Endometrial microvascular endothelial cells (primary cell): ENCODE measurements around the gene SLC35D2. TPM values are rescaled to one million over a fixed set of nuclear protein-coding genes. Genes with fewer than 3 reads are reported as not detected.
"Not testable (repeated sequence)": the region's sequence is repeated elsewhere in the genome, so short reads cannot be mapped to it uniquely, and the experiment has no call there.

Experiments used
- in situ Hi-C: cut with HindIII; loops from 2 replicates; pipeline ENCODE4 v1.10.0; 2017; ENCODE audit warnings: low sequenced_read_pairs, low pct_unique_long_range_greater_than_20kb; ENCODE audit errors: inconsistent ontology term
- total RNA-seq: library from RNA; depleted of rRNA; stranded (reverse); fragments of >200 nt; gene quantifications from one replicate; pipeline ENCODE4 v1.2.3, GENCODE V29; 2015; ENCODE audit errors: inconsistent ontology term

SLC35D2 gene
- total RNA-seq, 1 donor from 2014 or later = 36.0 TPM

DNA sequence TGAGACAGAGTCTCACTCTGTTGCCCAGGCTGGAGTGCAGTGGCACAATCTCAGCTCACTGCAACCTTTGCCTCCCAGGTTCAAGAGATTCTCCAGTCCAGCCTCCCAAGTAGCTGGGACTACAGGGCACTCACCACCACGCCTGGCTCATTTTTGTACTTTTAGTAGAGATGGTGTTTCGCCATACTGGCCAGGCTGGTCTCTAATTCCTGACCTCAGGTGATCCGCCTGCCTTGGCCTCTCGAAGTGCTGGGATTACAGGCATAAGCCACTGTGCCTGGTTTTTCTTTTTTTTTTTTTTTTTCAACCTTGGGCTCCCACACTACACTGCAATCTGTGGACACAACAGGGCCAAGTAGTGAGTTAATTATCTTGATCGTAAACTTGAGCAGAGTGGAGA is 60.8 kb downstream of the SLC35D2 start:
- in situ Hi-C loops = not testable (repeated sequence)

DNA sequence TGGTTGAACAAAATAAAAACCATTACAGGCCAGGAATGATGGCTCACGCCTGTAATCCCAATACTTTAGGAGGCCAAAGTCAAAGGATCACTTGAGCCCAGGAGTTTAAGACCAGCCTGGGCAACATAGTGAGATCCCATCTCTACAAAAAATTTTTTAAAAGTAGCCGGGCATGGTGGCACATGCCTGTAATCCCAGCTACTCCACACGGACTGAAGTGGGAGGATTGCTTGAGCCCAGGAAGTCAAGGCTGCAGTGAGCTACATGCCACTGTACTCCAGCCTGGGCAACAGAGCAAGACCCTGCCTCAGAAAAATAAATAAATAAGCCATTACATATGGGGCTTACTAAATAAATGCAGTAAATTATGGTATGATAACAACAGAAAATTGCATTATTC is 61.3 kb downstream of the SLC35D2 start:
- in situ Hi-C loops = not testable (repeated sequence)

DNA sequence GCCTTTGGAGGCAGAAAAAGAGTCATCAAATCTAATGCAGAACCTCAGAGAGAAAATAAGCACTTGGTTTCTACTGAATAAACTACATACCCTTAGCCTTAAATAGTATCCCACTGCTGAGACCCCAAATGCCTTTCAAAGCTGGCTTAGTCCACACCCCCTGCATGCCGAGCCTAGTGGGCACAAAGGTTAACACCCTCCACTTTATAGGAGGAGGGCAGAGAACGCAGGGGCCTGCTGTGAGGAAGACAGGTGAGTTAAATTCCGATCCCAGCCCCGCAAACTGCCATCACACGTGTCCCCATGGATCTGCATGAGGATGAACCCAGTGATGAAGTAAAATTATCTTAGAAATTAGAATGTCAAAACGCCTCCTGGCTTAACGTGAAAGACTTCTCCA is 62.0 kb downstream of the SLC35D2 start:
- in situ Hi-C loops = no loop called here

DNA sequence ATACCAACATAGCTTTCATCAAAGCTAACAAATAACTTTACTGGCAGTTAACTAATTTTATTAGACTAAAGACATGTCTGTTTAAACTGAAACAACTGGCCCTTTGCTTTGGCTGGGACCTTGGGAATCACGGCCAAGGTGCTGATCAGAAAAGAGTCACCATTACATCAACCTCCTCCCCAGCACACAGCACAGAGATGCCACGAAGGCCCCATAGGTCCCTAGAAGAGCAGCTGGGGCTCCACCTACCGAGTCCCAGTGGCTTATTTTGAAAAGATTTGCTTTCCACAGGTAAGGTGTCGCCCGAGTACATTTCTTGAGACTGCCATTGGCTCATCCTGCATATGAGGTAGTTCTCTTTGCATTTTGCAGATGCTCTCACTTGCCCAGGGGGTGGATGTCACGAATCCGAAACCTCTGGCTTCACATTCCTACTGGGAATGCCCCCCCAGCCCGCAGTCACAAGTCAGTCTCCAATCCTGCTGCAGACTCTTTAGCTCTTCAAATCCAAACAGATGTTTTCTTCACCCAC is 62.7 kb downstream of the SLC35D2 start:
- in situ Hi-C loops = no loop called here

DNA sequence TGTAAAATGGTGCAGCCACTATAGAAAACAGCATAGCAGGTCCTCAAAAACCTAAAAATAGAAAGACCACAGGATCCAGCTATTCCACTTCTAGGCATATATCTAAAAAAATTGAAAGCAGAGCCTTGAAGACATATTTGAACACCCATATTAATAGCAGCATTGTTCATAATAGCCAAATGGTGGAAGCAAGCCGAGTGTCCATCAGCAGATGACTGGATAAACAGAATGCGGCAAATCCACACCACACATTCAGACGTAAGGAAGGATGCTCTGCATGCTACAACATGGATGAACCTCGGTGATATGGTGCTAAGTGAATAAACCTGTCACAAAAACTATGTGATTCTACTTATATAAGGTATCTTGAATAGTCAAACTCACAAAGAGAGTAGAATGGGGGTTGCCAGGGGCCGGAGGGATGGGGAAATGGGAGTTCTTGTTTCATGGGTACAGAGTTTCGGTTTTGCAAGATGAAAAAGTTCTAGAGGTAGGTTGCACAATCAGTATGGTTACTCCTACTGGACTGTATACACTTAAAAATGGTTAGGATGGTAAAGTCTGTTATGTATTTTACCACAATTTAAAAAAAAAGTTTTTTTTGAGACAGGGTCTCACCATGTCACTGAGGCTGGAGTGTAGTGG is 64.5 kb downstream of the SLC35D2 start:
- in situ Hi-C loops = no loop called here

DNA sequence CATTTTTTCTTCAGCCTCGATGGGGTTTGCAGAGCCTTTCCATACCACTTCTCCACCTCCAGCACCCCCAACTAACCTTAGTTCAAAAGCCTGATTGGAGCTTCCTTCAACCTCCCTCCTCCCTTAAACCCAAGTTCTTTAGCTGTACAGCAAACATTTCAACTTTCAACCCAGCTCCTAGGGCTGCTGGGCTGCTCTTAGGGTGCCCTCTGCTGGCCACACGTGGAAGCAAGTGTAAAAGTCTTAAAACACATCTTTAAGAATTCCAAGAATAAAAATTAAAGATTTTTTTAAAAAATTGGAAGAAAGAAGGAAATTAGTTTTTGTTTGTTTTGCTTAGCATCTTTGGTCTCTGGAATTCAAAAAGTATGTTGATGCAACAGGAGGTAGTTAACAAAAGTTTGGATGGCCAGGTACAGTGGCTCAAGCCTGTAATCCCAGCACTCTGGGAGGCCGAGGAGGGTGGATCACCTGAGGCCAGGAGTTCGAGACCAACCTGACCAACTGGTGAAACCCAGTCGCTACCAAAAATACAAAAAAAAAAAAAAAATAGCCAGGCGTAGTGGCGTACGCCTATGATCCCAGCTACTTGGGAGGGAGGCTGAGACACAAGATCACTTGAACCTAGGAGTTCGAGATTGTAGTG is 66.1 kb downstream of the SLC35D2 start:
- in situ Hi-C loops = no loop called here

DNA sequence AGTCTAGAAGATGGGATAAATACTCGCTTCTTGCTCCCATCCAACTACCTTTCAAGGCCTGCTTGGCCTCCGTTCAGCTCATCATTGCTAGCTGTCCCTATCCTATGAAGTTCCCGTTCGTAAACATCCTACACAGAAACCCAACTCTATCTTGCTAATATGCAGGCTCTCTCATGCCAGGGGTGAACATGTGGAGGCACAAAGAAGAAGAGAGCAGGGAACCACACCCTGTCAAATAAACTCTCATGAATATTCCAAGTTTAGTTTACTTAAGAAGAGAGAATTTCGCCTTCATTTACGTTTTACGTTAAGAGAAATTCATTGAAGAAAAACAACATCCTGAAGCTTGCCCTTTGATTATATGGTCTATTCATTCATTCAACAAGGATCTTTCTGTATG is 73.7 kb downstream of the SLC35D2 start:
- in situ Hi-C loops = no loop called here

DNA sequence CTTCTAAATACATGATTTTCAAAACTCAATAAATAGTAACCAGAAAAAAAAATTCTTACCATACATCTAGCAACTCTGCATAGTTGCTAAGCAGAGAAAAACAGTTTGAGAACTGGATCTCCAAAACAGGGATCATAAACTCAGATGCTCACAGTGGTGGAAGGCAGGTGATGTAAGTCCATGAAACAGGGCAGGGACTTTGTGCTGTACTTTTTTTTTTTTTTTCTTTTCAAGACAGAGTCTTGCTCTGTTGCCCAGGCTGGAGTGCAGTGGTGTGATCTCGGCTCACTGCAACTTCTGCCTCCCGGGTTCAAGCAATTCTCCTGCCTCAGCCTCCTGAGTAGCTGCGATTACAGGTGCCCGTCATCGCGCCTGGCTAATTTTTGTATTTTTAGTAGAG is 76.6 kb downstream of the SLC35D2 start:
- in situ Hi-C loops = not testable (repeated sequence)

DNA sequence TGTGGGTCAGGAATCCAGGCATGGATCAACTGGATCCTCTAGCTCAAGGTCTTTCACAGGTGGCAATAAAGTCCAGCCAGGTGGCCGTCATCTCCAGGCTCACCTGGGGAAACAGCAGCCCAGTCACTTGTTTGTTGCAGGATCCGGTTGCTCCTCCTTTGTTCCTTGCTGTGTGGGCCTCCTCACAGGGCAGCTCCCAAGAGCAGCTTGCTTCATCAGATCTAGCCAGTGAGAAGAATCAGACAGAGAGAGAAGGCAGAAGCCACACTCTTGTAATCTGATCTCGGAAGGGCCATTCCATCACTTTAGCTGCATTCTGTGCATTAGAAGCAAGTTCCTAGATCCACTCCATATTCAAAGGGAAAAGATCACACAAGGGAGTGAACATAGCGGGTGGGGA is 78.3 kb downstream of the SLC35D2 start:
- in situ Hi-C loops = no loop called here

DNA sequence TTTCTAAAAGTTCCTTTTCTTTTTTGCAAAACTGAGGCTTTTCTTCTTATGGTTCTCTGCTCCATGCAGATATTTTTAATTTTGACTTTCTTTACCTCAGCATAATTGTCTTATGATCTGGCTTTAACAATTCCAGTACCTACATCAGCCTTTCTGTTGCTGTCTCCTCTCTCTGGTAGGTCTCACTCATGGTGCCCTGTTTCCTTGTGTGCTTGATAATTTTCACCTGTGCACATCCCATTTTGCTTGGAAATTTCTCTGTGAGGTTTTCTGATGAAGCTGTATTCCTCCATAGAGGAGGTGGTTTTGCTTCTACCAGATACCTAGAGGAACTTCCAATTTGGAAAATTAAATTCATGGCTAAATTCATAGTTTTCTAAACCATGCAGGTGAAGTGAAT is 79.3 kb downstream of the SLC35D2 start:
- in situ Hi-C loops = no loop called here

DNA sequence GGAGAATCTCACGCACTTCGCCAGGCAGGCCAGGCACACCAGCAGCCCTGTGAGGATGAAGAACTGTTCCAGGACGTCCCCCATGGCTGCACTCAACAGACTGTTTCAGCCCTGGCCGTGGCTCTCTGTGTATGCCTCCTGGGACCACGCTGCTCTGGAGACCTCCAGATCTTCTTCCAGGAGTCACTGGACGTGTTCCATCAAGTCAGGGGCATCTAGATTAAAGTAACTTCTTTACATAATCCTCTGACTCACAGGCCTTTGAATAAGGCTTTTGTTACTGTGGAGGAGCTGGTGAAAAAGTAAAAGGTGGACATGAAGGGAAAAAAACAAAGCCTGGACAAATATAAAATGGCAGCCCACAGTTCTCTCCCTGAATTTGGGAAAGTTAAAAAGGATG is 81.5 kb downstream of the SLC35D2 start, which contains the start of gene HSD17B3:
Gene HSD17B3, minus strand, starts transcription at position 156 of the 400 bp plus-strand sequence. Its CDS starts 72 bp downstream, at position 84.
- in situ Hi-C loops = no loop called here

DNA sequence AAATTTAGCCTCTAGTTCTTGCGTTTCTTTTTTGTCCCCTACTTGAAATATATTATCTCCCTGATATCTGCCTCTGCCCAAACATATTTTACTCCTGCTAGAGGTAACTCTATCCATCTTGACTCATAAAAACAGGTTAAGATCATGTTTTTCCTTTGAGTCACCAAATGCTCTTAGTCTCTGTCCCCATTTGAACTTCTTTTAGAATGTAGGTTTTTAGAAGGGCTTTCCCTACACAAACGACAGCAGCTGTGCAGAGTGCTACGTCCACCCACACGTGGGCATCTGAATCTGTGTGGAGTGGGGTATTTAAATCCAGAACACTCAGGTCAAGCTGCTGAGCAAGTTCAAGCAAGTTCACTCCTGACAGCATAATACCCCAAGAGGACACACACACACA is 83.7 kb downstream of the SLC35D2 start:
- in situ Hi-C loops = no loop called here

DNA sequence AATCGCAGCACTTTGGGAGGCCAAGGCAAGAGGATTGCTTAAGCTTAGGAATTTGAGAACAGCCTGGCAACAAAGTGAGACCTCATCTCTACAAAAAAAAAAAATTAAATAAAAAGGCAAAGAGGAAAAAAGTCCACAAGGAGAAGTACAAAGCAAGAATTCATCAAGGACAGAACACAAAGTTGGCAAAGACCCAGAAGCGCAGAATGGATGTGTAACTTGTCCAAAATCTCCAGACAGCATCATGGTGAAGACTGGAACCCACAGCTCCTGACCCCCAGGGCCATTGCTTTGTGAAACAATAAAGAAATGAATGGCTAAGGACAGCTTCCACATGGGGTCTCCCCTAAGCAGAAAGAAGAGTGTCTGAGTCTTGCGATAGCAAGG is 89.4 kb downstream of the SLC35D2 start:
- in situ Hi-C loops = no loop called here

DNA sequence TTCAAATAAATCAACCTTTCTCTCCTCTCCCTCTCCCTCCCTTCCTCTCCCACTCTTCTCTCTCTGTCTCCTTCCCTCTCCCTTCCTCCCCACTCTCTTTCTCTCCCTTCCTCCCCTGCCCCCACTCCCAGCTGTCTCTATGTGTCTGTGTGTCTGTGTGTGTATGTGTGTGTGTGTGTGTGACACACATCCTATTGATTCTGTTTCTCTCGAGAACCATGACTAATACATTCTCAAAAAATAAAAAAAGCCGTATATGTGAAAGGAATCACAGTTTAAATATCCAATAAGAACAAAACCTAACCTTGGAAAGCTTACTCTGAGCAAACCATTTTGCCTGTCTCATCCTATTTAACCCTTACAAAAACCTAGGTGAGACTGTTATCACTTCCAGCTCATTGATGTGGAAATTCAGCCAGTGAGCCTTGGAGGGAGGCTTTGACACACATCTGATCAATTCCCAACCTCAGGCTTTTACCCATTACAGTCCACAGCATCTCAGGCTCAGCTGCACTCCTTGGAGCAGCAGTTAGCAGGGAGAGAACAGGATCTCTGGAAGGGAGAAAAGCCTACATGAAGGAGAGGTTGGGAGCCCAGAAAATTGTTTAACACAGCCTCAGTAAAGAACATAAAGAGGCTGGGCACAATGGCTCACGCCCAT is 89.9 kb downstream of the SLC35D2 start:
- in situ Hi-C loops = no loop called here

DNA sequence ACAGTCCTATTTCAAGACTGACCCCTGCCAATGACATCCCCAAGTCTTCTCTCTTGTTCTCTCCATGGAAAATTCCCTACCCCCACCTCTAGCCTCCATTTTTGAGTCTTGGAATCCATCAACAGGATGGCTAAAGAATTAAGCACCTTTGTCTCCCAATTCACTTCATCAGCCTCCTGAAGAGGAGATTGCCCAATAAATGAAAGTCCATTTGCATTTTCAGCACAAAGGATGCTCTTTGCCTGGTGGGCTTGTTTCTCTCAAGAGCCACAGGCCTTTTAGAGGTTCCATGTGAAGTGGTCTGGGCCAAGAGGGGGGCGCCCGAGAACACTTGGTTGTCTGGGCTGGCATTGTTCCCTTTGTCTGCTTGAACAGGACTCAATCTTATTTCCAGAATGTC is 94.1 kb downstream of the SLC35D2 start:
- in situ Hi-C loops = no loop called here

DNA sequence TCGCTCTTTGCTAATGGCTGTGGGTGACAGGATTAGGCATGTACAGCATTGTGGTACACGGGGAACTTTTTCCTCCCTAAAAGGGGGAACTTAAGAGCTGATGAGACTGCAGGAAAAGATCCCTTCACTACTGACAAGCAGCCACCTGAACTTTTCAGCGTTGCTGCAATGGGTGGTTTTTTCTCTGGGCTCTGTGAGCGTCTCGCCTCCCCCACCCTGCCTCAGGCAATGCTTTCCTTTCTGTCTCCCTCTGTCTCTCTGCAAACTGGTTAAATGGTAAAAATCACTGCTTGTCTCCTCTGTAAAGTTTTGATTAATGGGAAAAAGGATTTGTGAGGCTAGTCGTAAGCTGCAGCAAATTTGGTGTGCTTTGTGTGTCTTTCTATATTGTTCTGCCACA is 101.9 kb downstream of the SLC35D2 start:
- in situ Hi-C loops = no loop called here

DNA sequence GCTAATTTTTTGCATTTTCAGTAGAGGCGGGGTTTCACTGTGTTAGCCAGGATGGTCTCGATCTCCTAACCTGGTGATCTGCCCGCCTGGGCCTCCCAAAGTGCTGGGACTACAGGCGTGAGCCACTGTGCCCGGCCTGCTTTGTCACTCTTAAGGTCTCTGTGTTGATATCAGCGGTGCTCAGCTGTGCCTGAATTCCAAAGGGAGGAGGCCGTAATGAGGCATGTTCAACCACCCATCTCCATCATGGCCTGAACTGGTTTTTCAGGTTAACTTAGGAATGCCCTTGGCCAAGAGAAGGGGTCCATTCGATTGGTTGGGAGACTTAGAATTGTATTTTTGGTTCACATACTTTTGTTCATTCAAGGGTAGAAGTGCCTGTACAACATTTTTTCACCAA is 103.6 kb downstream of the SLC35D2 start:
- in situ Hi-C loops = no loop called here

DNA sequence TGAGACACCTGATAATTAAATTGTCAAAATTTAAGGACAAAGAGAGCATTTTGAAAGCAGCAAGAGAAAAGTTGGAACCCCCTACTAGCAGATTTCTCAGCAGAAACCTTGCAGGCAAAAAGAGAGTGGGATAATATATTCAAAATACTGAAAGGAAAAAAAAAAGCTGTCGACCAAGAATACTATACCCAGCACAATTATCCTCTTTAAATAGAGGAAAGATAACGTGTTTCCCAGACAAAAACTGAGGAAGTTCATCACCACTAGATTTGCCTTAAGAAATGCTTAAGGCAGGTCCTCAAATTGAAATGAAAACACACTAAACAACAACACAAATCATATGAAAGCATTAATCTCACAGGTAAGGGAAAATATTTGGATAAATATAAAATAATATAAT is 108.6 kb downstream of the SLC35D2 start:
- in situ Hi-C loops = no loop called here
